Keratinocyte (primary cell): Measurements from ENCODE around the gene PALB2. TPM values are rescaled to one million over a fixed set of nuclear protein-coding genes. Genes with fewer than 3 reads are reported as not detected.

Experiments used
- DNase-seq: peaks from one replicate; pipeline ENCODE4 v3.0.0-alpha.2; 2011; ENCODE audit warnings: low read depth, missing footprints, low spot score
- FAIRE-seq: peaks from 2 replicates; lab custom pipeline; 2011; peaks lifted over from hg19 to GRCh38; lab: Jason Lieb, UNC
- H2AFZ ChIP-seq: 2 replicates; pipeline ENCODE4 v1.6.0; 2012; ENCODE audit warnings: low read length, control low read depth, inconsistent platforms; ENCODE audit not compliant: control insufficient read depth
- H3K27ac ChIP-seq: 2 replicates; pipeline ENCODE4 v1.5.1; 2011; ENCODE audit warnings: low read length; ENCODE audit not compliant: control insufficient read depth, insufficient read depth
- H3K27me3 ChIP-seq: 3 replicates; pipeline ENCODE4 v1.6.0; 2011; ENCODE audit warnings: low read length; ENCODE audit not compliant: control insufficient read depth, insufficient read depth; ENCODE audit errors: extremely low read depth
- H3K36me3 ChIP-seq, 2 experiments: 2 replicates in 1 of 2; 3 replicates in 1 of 2; pipeline ENCODE4 v1.5.1; 2011; ENCODE audit warnings: low read length in 2 of 2, mild to moderate bottlenecking in 1 of 2; ENCODE audit not compliant: control insufficient read depth in 2 of 2, insufficient read depth in 2 of 2; ENCODE audit errors: extremely low read depth in 1 of 2
- H3K4me1 ChIP-seq: 3 replicates; pipeline ENCODE4 v1.5.1; 2011; ENCODE audit warnings: low read length; ENCODE audit not compliant: control insufficient read depth, insufficient read depth; ENCODE audit errors: extremely low read depth
- H3K4me2 ChIP-seq: 3 replicates; pipeline ENCODE4 v1.6.0; 2011; ENCODE audit warnings: low read depth, low read length; ENCODE audit not compliant: control insufficient read depth, insufficient read depth; ENCODE audit errors: extremely low read depth
- H3K4me3 ChIP-seq, 3 experiments: fragments of 200-600 bp in 1 of 3; sonication (generic) in 1 of 3; 2 replicates in 2 of 3; 3 replicates in 1 of 3; pipeline ENCODE4 v1.5.1; 2011 to 2016; ENCODE audit warnings: low read length in 3 of 3, mild to moderate bottlenecking in 3 of 3, control low read depth in 2 of 3, inconsistent platforms in 1 of 3, low read depth in 1 of 3, mixed read lengths in 1 of 3, mixed run types in 1 of 3, moderate library complexity in 1 of 3; ENCODE audit not compliant: control insufficient read depth in 2 of 3, insufficient read depth in 2 of 3; ENCODE audit errors: extremely low read depth in 1 of 3
- H3K79me2 ChIP-seq: 2 replicates; pipeline ENCODE4 v1.6.0; 2012; ENCODE audit warnings: low read length; ENCODE audit not compliant: control insufficient read depth, insufficient read depth
- H3K9ac ChIP-seq: 3 replicates; pipeline ENCODE4 v1.6.0; 2011; ENCODE audit warnings: low read length; ENCODE audit not compliant: control insufficient read depth, insufficient read depth; ENCODE audit errors: extremely low read depth
- H3K9me1 ChIP-seq: 3 replicates; pipeline ENCODE4 v1.6.0; 2011; ENCODE audit warnings: low read length; ENCODE audit not compliant: control insufficient read depth, insufficient read depth; ENCODE audit errors: extremely low read depth
- H3K9me3 ChIP-seq: 2 replicates; pipeline ENCODE4 v1.5.1; 2012; ENCODE audit warnings: low read depth, low read length; ENCODE audit not compliant: control insufficient read depth
- H4K20me1 ChIP-seq: 3 replicates; pipeline ENCODE4 v1.6.0; 2011; ENCODE audit warnings: low read length; ENCODE audit not compliant: control insufficient read depth, insufficient read depth; ENCODE audit errors: extremely low read depth
- EZH2 ChIP-seq: IDR thresholded peaks from one replicate; pipeline ENCODE4 v1.6.1; 2012; ENCODE audit warnings: inconsistent platforms, mild to moderate bottlenecking, low read length, moderate library complexity
- dilution Hi-C: fragments of 300-500 bp; cut with MboI; formaldehyde crosslinking; loops from one replicate; pipeline ENCODE4 v1.7.0; 2020; ENCODE audit warnings: low sequenced_read_pairs; ENCODE audit not compliant: extremely low pct_ligation_motif_present
- polyA plus RNA-seq, 5 experiments: library from polyadenylated mRNA; depleted of rRNA in 3 of 5; stranded (reverse) in 3 of 5; stranded (forward) in 1 of 5; unstranded in 1 of 5; fragments of >200 nt; gene quantifications; 1 replicate in 1 of 5; 2 replicates in 3 of 5; 3 replicates in 1 of 5; pipeline versions ENCODE4 v1.2.1 to v1.2.3, GENCODE V29; 2011 to 2012; ENCODE audit warnings: missing spikeins in 2 of 5, low read depth in 1 of 5, low replicate concordance in 1 of 5
- TF ChIP-seq, protein P1 (sequence below), 3 experiments: IDR thresholded peaks in 1 of 3; conservative IDR thresholded peaks in 1 of 3; optimal IDR thresholded peaks in 1 of 3; 2 replicates in 2 of 3; 3 replicates in 1 of 3; pipeline versions ENCODE3 to v1.5.1; 2011; ENCODE audit warnings: low read length in 3 of 3, mild to moderate bottlenecking in 3 of 3, moderate library complexity in 2 of 3, control low read depth in 1 of 3, inconsistent platforms in 1 of 3; ENCODE audit not compliant: insufficient read depth in 2 of 3; ENCODE audit errors: extremely low read depth in 1 of 3

The PALB2 gene
- polyA plus RNA-seq, 1 donor (not counting 4 experiments of a cell fraction or from before 2014, with no cell fraction given): 18.7 TPM

DNA sequence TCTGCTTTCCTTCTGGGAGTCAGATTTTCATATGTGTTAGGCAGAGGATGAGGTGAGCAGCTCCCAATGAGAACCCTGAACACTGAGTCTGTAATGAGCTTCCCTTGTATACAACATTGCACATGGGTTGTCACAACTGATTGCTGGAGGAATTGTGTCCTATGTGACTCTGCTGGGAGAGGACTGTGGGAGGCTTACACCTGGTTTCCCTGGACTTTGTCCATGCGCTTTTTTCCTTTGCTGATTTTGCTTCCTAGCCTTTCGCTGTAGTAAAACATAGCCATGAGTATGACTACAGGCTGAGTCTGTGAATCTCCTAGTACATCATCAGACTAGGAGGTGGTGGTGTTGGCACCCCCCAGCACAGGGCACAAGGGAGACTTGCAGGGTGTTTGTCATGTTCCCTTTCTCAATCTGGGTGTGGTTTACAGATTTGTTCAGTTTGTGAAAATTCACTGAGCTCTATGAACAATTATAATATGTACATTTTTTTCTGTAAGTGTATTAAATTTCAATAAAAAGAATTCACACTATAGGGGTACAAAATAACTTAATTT lies 35.9 kb upstream of the PALB2 start:
- Histone ChIP-seq H3K9ac (no peak overlapping the region), H3K79me2 (peaks cover 32% of the 10 kb centered on the region), H3K9me1 (no peaks in the 10 kb centered on the region), H2AFZ (no peak overlapping the region), H3K27me3 (no peaks in the 10 kb centered on the region), H4K20me1 (peaks cover 4% of the 10 kb centered on the region), H3K36me3 (peaks cover 19 to 20% of the 10 kb centered on the region in 2 experiments), H3K4me1 (peaks cover 23% of the 10 kb centered on the region), H3K4me2 (no peak overlapping the region), H3K27ac (no peak overlapping the region), H3K9me3 (no peaks in the 10 kb centered on the region), H3K4me3 (no peak overlapping the region)
- TF ChIP-seq, protein P1, sequence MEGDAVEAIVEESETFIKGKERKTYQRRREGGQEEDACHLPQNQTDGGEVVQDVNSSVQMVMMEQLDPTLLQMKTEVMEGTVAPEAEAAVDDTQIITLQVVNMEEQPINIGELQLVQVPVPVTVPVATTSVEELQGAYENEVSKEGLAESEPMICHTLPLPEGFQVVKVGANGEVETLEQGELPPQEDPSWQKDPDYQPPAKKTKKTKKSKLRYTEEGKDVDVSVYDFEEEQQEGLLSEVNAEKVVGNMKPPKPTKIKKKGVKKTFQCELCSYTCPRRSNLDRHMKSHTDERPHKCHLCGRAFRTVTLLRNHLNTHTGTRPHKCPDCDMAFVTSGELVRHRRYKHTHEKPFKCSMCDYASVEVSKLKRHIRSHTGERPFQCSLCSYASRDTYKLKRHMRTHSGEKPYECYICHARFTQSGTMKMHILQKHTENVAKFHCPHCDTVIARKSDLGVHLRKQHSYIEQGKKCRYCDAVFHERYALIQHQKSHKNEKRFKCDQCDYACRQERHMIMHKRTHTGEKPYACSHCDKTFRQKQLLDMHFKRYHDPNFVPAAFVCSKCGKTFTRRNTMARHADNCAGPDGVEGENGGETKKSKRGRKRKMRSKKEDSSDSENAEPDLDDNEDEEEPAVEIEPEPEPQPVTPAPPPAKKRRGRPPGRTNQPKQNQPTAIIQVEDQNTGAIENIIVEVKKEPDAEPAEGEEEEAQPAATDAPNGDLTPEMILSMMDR (optimal IDR thresholded peaks at IDR 0.05 in 1 of 3, IDR thresholded peaks at IDR 0.05 in 1 of 3, conservative IDR thresholded peaks at IDR 0.05 in 1 of 3; ENCODE audit: extremely low read depth in 1 of 3, insufficient read depth in 2 of 3, low read length in 3 of 3): no peak
- TF ChIP-seq EZH2: no peak
- DNase-seq (no peak), FAIRE-seq (no peak)
- dilution Hi-C loops: no loop called here

DNA sequence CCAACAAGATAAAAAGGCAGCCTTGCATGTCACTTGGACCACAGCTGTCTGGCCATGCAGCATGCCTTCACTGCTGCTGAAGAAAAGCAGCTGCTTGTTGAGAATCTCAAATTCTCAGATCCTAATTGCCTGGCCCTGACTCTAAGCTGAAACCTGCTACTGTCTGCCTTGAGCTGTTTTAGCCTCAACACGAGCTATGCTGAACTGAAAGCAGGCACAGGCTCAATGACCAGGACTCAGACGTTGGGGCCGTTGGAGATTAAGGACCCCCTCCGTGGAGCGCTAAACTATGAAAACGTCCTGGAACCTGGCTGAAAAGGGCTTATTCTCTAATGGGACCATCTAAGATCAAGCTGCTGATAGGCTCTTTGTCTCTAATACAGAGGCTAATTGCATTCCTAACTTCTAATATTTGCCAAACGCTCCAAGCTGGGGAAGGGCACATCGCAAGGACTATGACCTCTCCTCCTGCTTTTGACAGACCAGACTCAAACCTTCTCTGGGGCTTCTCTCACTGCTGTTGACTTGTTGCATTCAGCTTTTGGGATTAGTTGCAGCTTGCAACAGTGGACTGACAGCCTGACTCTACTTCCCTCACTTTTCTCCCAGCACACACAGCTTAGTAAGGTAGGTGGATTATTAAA lies 33.0 kb upstream of the PALB2 start:
- H3K27ac ChIP-seq: no peak overlapping the region
- peaks cover 6% of the 10 kb centered on the region for H3K9me1 ChIP-seq
- dilution Hi-C loops: no loop called here
- no peak overlapping the region for H3K4me2 ChIP-seq
- no peak for DNase-seq
- peaks cover 21% of the 10 kb centered on the region for H3K4me1 ChIP-seq
- no peaks in the 10 kb centered on the region for H3K27me3 ChIP-seq
- no peak for FAIRE-seq
- H3K9ac ChIP-seq: no peak overlapping the region
- H3K9me3 ChIP-seq: no peaks in the 10 kb centered on the region
- TF ChIP-seq EZH2: no peak
- TF ChIP-seq, protein P1 (optimal IDR thresholded peaks at IDR 0.05 in 1 of 3, IDR thresholded peaks at IDR 0.05 in 1 of 3, conservative IDR thresholded peaks at IDR 0.05 in 1 of 3; ENCODE audit: extremely low read depth in 1 of 3, insufficient read depth in 2 of 3, low read length in 3 of 3): no peak
- no peak overlapping the region for H2AFZ ChIP-seq
- peaks cover 14% of the 10 kb centered on the region in 2 experiments for H3K36me3 ChIP-seq
- H4K20me1 ChIP-seq: no peaks in the 10 kb centered on the region
- no peak overlapping the region for H3K4me3 ChIP-seq
- peaks cover 3% of the 10 kb centered on the region for H3K79me2 ChIP-seq
